Left ventricle myocardium superior (tissue), 1 donor: ENCODE data around the gene ESPNL. TPM values are rescaled to one million over a fixed set of nuclear protein-coding genes. Genes with fewer than 3 reads are reported as not detected.

Experiments
- ATAC-seq: fragments of 200-7000 bp; cut with Tn5 transposase; one replicate; pipeline ENCODE4 v1.9.1; 2020; ENCODE audit warnings: mild to moderate bottlenecking, moderate library complexity
- DNase-seq: peaks from one replicate; pipeline ENCODE4 v3.0.0-alpha.2; 2020
- intact Hi-C: fragments of 100-400 bp; cut with micrococcal nuclease; formaldehyde crosslinking; loops from one replicate; pipeline ENCODE4 v1.11.0; 2022
- total RNA-seq: library from RNA; stranded (reverse); fragmentation: NEBNext Ultra II Directional; extraction: Animal tissue kit (Norgen Biotek cat#: 25700); gene quantifications from one replicate; pipeline ENCODE4 v1.2.1, GENCODE V29; 2021
- donor health status: DM: no; HTN: yes; CAD: no; lungs with severe emphysema.

Gene ESPNL
- total RNA-seq, 1 donor from 2014 or later, result not detected

DNA sequence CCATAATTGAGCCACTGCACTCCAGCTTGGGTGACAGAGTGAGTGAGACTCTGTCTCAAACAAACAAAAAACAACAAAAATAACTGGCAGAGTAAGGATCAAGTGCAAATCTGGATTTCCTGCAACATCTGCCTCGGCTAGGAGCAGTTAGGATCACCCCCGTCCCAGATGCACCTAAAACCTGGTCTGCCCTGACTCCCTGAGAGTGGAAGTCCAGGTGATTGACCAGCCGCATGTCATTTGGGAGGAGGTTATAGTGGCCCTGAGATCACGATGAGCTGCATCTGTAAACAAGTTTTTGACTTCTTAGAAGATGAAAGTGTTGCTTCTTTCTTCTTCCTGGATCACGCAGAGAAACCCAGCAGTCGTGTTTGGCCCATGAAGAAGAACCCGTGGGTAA is 5.0 kb upstream of the ESPNL start:
- ATAC-seq (no peak), DNase-seq (no peak)
- intact Hi-C loops, result no loop called here

DNA sequence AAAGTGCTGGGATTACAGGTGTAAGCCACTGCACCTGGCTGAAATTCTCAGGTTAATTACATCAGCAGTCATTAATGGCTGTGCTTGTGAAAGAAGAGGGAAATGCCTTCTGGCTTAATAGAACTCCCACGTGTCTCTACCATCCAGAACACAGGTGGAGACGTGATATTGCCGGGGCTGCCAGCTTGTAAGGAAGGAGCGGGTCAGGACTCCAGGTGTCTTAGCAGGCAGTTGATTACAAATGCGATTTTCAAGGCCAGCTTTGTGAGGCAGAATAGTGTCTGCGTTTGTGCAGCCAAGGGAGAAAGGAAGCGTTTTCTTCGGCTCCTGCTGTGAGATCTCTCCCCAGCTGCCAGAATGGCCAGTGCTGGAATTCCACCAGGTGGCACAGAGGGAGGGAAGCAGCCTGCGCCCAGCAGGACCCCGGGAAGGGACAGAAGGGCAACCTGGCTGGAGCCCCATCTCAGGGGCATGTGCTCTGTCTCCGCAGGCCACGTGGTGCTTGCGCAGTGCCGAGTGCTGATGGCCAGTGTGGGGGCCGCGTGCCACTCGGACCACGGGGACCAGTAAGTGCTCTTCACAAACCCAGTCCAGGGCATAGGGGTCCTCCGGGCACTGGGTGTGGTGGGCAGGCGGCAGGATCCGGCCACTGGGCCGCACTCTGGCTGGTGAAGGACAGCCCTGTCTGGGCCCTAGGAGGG is 3.7 kb upstream of the ESPNL start:
- intact Hi-C loops, result no loop called here
- ATAC-seq (no peak), DNase-seq (no peak)

DNA sequence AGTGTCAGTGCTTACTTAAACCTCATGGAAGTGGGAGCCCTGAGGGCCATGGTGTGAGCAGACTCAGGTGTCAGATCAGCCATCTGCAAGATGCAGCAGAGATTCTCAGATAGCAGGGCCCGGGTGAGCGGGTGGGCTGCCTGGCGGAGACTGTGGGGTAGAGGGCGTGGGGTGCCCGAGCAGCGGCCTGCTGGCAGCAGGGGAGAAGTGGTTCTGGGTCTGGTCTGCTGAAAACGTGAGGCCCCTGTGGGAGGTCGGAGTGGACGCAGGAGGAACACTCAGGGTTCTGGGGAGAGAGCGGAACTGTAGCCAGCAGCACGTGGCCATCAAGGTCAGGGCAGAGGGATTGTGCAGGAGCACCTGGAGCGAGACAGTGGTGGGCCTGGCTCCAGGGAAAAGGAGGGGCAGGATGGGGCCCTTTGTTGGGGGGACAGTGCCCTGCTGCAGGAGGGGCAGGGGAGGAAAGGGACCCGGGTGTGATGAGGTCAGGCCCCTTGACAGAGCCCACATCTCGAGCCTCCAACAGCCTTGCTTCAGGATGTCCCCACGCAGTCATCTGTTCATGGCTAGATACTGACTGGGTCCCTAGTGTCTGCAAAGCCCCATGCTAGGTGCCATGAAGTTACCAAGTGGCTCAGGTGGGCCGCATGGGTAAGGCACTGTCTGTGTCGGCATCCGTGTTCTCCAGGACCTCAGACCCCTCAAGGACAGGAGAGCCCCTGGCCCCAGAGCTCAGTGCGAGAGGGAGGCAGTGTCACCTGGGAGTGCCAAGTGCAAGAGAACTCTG is 2.7 kb upstream of the ESPNL start:
- DNase-seq, result no peak
- no peak for ATAC-seq
- intact Hi-C loops, result no loop called here

DNA sequence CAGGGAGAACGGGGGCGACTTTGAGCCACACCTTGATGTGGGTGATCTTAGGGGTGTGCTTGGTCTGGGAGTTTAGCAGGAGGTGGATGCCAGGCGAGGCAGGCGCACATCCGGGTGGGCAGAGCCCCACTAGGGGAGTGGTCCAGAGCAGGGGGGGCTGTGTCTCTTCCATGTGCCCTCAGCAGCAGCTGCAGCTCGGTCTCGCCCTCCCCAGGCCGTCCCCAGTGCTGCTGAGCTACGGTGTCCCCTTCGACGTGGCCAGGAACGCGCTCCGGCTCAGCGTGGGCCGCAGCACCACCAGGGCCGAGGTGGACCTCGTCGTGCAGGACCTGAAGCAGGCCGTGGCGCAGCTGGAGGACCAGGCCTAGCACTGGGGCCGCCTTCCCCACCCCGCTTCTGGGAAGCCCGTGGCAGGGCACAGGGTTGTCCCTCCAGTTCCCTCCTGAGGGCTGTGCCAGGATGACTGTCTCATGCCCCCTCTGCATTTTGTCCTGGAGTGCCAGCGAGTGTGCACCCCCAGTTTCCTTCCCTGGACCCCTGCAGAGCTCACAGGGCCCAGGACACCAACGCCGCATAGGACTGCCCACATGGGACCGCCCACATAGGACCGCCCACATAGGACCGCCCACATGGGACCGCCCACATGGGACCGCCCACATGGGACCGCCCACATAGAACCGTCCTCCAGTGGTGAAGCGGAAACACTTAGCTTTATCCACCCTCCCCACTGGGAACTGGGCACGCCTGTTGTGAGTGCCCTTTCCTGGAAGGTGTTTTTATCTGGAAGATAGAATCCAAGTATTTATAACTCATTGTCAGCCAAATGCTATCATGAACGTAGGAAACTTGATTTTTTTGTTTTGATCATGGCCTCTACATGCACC is 1.9 kb upstream of the ESPNL start:
- ATAC-seq (peak; percentile 89), DNase-seq (peak; percentile 64)
- intact Hi-C loops, result no loop called here

DNA sequence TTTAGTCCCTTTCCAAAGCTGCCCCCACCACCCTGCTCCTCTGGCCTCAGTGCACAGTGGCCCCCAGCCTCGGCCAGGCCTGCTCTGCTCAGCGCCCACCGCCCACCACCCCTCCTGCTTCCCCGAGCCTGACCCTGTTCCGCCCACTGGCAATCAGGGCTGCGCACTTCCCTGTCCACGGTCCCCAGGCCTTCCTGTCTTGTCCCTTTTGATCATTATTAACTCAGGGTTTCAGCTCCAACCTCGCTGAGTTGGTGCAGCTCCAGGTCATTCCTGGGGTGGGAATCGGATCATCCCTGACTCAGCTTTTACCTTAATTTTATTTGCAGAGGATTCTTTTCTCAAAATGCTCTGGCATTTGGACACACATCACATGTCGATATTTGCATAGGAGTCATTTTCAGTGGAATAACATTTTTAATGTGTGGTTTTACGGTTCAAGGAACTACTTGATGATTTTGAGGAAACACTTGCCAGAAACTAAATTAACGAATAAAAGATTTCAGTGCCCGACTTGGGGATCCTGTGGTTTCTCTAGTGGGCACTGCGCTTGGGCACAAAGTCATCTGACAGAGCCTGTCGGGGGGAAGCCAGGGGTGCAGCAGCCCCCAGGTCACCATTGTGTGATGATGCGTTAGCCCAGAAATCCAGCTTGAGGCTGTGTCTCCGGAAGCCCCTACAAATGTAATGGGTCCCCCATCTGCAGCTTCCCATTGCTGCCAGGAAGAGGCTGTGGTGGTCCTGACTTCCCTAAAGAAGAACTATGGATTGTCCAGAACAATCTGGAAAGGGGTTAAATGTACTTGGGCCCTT is 1.0 kb upstream of the ESPNL start:
- DNase-seq, result no peak
- peak; percentile 14 for ATAC-seq
- intact Hi-C loops, result no loop called here

DNA sequence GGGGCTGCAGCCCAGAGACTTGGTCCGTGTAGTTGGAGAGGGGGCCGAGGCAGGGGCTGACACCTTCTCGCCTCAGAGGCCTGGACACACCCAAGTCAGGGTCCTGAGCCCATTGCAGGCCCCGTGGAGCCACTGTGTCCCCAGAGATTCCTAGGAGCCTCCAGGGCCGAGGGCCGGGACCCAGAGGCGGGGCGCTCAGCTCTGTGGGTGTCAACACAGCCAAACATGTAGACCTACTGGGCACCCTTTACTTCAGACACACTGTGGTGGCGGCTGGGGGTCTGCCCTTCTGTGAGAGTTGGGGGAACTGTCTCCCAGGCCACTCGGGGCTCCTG is 459 bp upstream of the ESPNL start:
- ATAC-seq (no peak), DNase-seq (no peak)
- intact Hi-C loops, result no loop called here

DNA sequence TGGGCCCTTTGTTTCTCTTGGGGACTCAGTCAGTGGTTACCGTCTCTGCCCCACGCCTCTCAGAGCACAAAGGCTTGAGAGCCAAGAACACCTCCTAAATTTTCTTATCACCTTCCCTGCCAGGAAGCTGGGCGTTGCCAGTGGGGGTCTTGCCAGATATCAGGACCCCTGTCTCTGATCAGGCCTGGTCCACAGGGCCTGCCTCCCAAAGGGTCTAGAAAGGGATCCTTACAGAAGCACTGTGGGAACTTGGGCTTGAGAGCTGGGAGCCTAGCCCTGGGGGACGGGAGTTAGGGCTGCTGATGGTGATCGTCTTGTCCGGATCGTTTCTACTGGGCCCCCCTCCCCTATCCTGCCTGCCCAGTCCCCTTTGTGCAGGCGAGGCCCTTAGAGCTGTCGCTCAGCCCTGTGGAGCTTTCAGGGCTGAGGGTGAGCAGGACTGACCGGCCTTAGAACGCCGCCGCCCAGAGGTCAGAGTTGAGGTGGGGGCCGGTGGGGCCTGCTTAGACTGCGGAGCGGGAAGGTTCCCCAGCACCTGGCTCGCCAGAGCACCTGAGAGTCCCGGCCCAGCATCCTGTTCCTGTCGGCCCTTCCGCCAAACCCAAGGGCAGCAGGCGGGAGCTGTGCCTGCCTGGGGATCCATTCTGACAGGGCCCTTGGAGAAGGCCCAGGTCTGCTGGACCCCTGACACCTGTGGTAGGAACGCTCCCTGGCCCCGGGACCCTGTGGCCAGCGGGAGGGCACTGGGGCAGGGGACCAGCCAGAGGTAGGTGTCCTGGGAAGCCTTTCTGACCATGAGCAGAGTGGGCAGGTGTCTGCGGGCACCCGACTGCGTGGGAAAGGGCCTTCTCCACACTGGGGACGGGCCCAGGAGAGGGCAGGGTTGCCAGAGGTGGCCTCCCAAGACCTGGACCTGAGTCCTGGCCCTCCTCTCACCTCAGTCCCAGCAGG is 956 bp downstream of the ESPNL start:
- DNase-seq (no peak), ATAC-seq (no peak)
- intact Hi-C loops, result no loop called here

DNA sequence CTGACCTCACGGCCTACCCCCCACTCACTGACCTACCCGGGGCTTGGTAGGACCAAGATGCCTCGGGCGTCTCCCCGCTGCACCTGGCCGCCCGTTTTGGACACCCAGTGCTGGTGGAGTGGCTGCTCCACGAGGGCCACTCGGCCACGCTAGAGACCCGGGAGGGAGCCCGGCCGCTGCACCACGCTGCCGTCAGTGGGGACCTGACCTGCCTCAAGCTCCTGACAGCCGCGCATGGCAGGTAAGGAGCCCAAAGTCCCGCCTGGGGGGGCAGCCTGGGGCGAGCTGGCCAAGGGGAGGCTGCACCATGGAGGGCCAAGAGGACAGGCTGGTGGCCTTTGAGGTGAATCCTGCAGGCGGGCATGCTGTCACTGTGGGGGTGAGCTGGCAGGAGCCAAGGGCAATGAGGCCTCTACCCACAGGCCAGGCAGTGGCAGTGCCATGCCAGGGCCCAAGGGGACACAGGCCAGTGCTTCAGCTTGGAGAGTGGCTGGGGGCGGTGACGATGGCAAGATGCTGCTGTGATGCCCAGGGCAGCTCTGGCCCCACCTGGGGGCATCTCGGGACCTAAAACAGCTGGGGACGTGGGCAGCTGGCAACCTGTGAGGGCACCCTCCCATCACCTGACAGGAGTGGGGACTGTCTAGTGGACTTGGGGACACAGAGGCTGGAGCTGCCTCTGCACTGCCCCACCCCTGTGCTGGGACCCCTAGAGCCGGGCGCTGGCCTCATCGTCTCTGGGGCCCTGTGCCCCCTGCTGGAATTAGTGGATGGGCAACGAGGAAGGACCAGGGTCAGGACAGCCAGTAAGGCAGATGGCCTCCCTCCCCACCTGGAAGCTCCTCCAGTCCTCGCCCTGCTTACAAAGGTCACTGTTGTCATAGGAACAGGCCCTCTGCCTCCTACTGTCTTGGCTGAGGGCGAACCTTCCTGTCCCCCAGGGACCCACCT is 2.0 kb downstream of the ESPNL start:
- intact Hi-C loops, result no loop called here
- no peak for DNase-seq
- no peak for ATAC-seq

DNA sequence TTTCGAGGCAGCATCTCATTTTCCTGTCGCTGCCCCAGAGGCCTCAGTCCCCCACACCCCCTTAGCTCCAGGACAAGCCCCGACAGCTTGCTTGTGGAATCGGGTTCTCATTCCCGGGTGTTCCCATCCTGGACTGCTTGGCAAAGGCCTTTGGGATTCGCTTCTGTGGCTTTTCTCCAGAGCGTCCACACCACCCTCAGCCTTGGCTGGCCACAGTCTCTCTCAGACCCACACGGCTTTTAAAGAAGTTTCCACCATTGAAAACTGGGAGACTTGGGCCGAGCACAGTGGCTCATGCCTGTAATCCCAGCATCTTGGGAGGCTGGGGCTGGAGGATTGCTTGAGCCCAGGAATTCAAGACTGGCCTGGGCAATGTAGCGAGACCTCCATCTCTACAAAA is 2.7 kb downstream of the ESPNL start:
- ATAC-seq (no peak), DNase-seq (no peak)
- intact Hi-C loops, result no loop called here

DNA sequence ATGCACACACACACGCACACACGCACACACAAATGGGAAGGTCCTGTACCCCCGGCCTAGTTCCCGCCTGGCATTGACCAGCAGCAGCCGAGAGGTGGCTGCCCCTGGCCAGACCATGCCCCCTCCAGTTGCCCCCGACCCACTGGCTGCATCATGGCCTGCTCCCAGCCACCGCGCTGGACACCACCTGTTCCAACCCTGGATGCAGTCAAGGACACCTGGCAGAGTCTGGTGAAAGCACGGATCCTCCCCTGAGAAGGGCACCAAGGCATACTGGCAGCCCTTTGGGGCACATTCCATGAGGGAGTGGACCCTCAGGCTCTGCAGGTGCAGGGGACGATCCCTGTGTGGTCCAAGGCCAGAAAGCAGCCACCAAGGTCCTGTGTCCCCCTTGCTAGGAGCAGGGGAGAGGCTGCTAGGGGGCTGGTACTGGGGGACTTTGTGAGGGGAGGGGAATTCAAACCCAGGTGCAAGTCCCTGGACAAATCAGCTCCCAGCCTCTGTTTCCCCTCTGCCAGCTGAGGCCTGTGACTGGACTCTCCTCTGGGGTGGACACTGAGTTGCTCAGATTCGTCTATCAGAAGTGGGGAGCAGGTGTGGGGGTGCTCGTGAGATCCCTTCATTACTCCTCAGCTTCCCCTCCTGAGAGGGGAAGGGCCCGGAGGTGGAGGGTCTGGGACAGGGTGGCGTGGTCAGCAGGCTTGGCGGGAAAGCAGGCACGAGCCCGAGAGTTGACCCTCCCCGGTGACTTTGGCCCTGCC is 3.5 kb downstream of the ESPNL start:
- intact Hi-C loops, result no loop called here
- ATAC-seq (no peak), DNase-seq (no peak)

DNA sequence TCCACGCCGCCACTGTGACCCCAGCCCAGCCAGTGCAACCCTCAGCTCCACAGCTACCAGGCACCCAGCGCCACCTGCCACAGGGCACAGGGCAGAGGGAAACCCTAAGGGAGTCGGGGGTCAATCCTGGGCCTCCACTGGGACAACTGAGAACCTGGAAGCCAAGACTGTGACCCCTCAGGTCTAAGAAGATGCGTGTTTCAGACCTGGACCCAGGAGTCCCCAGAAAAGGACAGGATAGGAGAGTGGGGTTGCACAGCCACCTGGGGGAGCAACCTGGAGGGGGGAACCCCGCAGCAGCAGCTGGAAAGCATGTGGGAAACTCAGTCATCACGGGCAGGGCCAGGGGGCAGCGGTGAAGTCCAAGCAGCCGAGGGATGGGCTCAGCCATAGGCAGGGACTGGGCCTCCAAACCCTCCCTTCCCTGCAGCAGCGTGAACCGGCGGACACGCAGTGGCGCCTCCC is 4.1 kb downstream of the ESPNL start:
- peak; percentile 27 for DNase-seq
- ATAC-seq, result no peak
- intact Hi-C loops, result no loop called here

DNA sequence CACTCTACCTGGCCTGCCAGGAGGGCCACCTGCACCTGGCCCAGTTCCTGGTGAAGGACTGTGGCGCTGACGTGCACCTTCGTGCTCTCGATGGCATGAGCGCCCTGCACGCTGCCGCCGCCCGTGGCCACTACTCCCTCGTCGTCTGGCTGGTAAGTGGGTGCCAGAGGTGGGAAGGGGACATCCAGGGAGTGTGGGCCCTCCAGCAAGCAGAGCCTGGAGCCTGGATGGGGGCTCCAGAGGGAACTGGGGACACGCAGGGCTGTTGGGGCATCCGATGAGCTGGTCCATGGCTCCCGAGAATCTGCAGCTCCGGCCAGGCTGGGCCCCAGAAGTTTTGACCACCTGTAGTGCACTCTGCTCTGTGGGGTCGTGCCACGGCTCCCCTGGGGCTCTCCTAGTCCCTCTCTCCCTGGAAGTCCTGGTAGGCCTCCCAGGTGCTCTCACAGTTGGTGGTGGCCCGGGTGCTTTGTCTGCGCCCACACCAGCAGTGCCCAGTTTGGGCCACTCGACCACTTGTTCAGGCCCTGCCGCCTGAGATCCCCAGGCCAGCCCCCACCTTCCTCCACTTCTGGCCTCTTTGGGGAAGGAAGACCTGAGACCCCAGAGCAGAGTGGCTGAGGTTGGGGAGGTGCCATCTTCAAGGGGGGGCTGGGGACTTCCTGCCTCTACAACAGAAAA is 4.7 kb downstream of the ESPNL start:
- intact Hi-C loops, result no loop called here
- ATAC-seq, result no peak
- no peak for DNase-seq

DNA sequence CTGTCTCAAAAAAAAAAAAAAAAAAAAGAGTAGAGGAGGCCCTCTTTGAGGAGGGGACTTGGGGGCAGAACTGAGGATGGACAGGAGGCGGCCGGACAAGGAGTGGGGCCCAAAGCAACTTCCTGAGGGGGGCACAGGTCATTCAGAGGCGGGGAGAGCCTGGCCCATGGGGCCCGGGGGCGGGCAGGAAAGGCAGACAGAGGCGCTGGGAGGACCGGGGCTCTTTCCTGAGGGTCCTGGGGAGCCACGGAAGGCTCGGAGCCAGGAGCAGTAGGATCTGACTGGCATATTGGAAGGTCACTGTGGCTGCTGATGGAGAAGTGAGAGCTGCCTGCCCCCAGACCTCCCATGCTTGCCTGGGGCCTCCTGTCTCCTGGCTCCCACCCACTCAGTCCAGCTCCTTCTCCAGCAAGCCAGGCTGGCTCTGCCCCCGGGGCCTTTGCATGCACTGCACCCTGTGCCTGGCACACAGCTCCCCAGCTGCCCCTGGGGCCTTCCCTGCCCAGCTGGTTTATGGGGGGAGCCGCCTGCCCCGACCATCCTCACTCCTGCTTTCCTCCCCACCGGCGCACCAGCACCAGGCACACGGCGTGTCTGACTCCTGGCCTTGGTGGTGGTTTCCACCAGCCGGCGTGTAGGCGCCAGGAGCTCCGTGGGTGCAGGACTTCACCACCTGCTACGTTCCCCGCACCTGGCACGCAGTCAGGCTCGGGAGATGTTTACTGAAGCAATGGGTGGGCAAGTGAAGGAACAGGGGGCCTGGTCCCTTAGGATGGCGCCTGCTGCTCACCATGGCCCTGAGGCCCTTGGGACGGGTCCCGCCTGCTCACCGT is 5.6 kb downstream of the ESPNL start:
- intact Hi-C loops, result no loop called here

DNA sequence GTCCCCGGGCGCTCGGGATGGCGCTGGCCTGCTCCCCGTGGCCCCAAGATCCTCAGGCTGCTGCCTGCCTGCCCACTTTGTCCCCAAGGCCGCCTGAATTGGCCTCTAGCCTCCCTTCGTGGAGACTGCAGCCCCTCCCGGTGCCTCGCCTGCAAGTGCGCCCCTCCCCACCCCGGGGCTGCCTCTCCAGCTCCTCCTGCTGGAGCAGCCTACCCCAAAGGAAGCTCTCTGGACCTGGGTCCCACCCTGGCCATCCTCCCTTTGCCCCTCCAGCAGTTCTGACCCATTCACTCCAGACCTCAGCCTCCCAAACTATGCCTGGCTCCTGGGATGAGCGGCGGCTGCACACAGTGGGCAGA is 6.2 kb downstream of the ESPNL start:
- intact Hi-C loops, result no loop called here
- no peak for ATAC-seq
- peak; percentile 16 for DNase-seq

More for the DNA sequence above, 5.6 kb downstream of the ESPNL start:
- ATAC-seq, result no peak
- peak; percentile 24 for DNase-seq
